IMR-90 (cell line): ENCODE results near the gene SLC66A2.

Experiments used
- CEBPB ChIP-seq: IDR thresholded peaks from 2 replicates; pipeline ENCODE4 v1.6.1; 2012; ENCODE audit warnings: low read depth, low read length, improper control_type of control experiment
- CHD1 ChIP-seq: IDR thresholded peaks from 2 replicates; pipeline ENCODE4 v1.6.1; 2012; ENCODE audit warnings: low read depth, low read length, improper control_type of control experiment
- CTCF ChIP-seq: conservative IDR thresholded peaks from 2 replicates; pipeline ENCODE4 v1.5.1; 2012; ENCODE audit warnings: mild to moderate bottlenecking, low read depth, low read length, improper control_type of control experiment
- ELK1 ChIP-seq: fragments of 150-350 bp; IDR thresholded peaks from 2 replicates; pipeline ENCODE4 v1.6.1; 2016; ENCODE audit warnings: low read depth, mild to moderate bottlenecking, low read length, moderate library complexity, borderline replicate concordance
- NFE2L2 ChIP-seq: fragments of 150-350 bp; IDR thresholded peaks from 2 replicates; pipeline ENCODE4 v1.6.1; 2016; ENCODE audit warnings: low read depth, mild to moderate bottlenecking, low read length
- POLR2A ChIP-seq: IDR thresholded peaks from 2 replicates; pipeline ENCODE4 v1.6.1; 2012; ENCODE audit warnings: mild to moderate bottlenecking, low read depth, low read length
- RAD21 ChIP-seq: IDR thresholded peaks from 2 replicates; pipeline ENCODE4 v1.6.1; 2012; ENCODE audit warnings: low read length, improper control_type of control experiment
- RCOR1 ChIP-seq: IDR thresholded peaks from 2 replicates; pipeline ENCODE4 v1.6.1; 2012; ENCODE audit warnings: mild to moderate bottlenecking, low read length, improper control_type of control experiment; ENCODE audit not compliant: insufficient replicate concordance
- RFX5 ChIP-seq: IDR thresholded peaks from 2 replicates; pipeline ENCODE4 v1.8.0; 2012; ENCODE audit warnings: low read depth, mild to moderate bottlenecking, low read length, moderate library complexity

GRCh38 chr18:79876497-79876896 lies 75.0 kb downstream of the SLC66A2 start:
- TF ChIP-seq CTCF: no peak
- TF ChIP-seq CHD1: no peak
- no peak for TF ChIP-seq RCOR1
- no peak for TF ChIP-seq RAD21
- no peak for TF ChIP-seq NFE2L2
- TF ChIP-seq ELK1: no peak
- TF ChIP-seq POLR2A: no peak
- TF ChIP-seq RFX5: no peak
- no peak for TF ChIP-seq CEBPB
